Stimulated activated memory B cell treated with anti-CD40 and anti-IgM and Interleukin-4, amounts not matched to agents 10 μg/mL and 1 μg/mL and 100 μg/mL, for 72 hours (primary cell): Measurements from ENCODE around the gene UNC5C.

Experiments used
- ATAC-seq: fragments of 150-1000 bp; cut with Tn5 transposase; 2 replicates; pipeline ENCODE4 v1.10.0; 2021
- H3K27ac Mint-ChIP-seq: one replicate; pipeline ENCODE4 v1.8.0; 2022; ENCODE audit warnings: mild to moderate bottlenecking, mixed read lengths
- H3K27me3 Mint-ChIP-seq: one replicate; pipeline ENCODE4 v1.8.0; 2022; ENCODE audit warnings: mixed read lengths
- H3K36me3 Mint-ChIP-seq: one replicate; pipeline ENCODE4 v1.8.0; 2022; ENCODE audit warnings: mixed read lengths
- H3K4me1 Mint-ChIP-seq: one replicate; pipeline ENCODE4 v1.8.0; 2022; ENCODE audit warnings: mixed read lengths
- H3K4me3 Mint-ChIP-seq: one replicate; pipeline ENCODE4 v1.8.0; 2022; ENCODE audit warnings: mild to moderate bottlenecking, moderate library complexity, mixed read lengths
- H3K9me3 Mint-ChIP-seq: one replicate; pipeline ENCODE4 v1.8.0; 2022; ENCODE audit warnings: mixed read lengths

The UNC5C gene

DNA sequence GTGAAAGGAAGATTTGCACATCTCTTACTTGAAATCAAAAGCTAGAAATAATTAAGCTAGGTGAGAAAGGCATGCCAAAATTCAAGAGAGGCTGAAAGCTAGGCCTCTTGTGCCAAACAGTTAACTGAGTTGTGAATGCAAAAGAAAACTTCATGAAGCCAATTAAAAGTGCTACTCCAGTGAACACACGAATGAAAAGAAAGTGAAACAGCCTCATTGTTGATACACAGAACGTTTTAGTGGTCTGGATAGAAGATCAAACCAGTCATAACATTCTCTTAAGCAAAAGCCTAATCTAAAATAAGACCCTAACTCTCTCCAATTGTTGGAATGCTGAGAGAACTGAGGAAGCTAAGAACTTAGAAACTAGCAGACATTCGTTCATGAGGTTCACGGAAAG lies 122.3 kb downstream of the UNC5C start:
- Mint-ChIP-seq H3K4me1 (no peaks in the 10 kb centered on the region), H3K36me3 (no peaks in the 10 kb centered on the region), H3K27ac (no peak overlapping the region), H3K27me3 (no peaks in the 10 kb centered on the region), H3K9me3 (peaks cover 3% of the 10 kb centered on the region), H3K4me3 (no peak overlapping the region)
- ATAC-seq, result no peak

DNA sequence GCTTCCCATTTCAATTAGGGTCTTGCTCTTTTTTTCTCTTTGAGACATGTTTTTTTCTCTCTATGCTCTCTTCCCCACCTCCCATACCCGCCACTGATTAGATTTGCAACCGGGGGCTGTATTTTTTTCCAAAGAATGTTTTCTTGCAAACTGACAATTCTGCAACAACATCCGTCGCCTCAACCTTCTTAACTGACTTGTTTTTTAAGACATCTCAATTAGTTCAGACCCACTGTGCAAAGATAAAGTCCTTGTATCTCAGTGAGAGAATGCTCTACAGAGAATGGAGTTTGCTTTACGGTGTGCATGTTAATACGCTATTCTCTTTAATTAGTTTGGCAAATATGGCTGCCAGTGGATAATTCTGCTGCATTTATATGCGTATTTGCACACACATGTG lies 126.3 kb downstream of the UNC5C start:
- Mint-ChIP-seq H3K4me3 (no peak overlapping the region), H3K27me3 (no peaks in the 10 kb centered on the region), H3K4me1 (no peaks in the 10 kb centered on the region), H3K36me3 (no peaks in the 10 kb centered on the region), H3K27ac (no peak overlapping the region), H3K9me3 (peaks cover 3% of the 10 kb centered on the region)
- ATAC-seq, result no peak

- Mint-ChIP-seq H3K27ac (no peak overlapping the region), H3K4me3 (no peak overlapping the region), H3K27me3 (no peaks in the 10 kb centered on the region), H3K4me1 (no peaks in the 10 kb centered on the region), H3K9me3 (peaks cover 3% of the 10 kb centered on the region), H3K36me3 (no peaks in the 10 kb centered on the region)
- no peak for ATAC-seq
Observed at GRCh38 chr4:95421869-95422268, 126.9 kb downstream of the UNC5C start.

- Mint-ChIP-seq H3K9me3 (no peaks in the 10 kb centered on the region), H3K27me3 (no peaks in the 10 kb centered on the region), H3K27ac (no peak overlapping the region), H3K4me1 (no peaks in the 10 kb centered on the region), H3K4me3 (no peak overlapping the region), H3K36me3 (no peaks in the 10 kb centered on the region)
- no peak for ATAC-seq
Observed at GRCh38 chr4:95417531-95417930, 131.2 kb downstream of the UNC5C start.

DNA sequence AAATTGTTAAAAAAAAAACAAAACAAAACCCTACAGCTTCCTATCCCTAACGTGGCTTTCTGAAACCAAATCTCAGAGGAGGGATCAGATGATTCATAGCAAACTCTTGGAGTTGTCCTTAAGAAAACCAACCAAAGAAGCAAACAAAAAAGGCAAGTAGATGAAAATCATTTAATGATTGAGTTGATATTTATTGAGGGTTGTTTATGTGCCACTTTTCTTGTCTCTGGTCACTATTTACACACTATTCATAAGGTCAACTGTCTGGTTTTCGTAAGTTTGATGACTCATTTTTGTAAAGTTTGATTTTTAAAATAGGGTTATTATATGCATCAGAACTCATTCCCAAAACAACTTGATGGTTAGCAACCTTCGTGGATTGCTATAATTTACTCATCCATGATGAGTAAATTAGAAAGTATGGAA lies 133.4 kb downstream of the UNC5C start:
- H3K27ac Mint-ChIP-seq, result no peak overlapping the region
- no peak overlapping the region for H3K4me3 Mint-ChIP-seq
- no peaks in the 10 kb centered on the region for H3K4me1 Mint-ChIP-seq
- ATAC-seq, result no peak
- H3K9me3 Mint-ChIP-seq, result no peaks in the 10 kb centered on the region
- no peaks in the 10 kb centered on the region for H3K36me3 Mint-ChIP-seq
- H3K27me3 Mint-ChIP-seq, result no peaks in the 10 kb centered on the region

DNA sequence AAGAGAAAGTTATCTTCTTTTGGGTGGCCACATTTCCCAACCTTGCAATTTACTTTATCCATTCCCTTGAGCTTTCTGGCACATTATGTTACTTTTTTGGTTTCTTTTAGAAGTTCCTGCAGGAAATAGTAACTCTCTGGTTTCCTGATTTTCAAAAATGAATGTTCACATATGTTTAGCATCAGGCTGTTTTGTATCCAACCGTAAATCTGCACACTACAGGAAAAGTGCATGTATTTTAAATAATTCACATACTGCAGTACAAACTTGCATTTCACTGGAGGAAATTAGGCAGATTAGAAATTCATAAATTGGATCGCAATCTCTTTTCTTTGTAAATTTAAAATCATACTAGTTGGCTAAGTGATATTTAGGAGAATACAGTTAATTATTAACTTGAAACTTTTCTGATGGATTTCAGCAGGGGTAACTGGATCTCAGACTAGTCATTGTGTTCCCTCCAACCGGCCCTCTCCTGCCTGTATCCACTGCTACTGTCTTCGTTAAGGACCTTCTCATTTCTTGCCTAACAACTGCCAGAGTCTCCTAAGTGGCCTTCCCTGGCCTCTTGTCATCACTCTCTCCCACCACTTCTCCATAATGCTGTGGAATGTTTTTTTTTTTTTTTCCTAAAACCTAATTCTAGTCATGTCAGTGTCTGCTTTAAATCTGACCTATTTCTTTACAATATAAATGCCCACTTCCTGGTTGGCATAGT lies 137.2 kb downstream of the UNC5C start:
- no peaks in the 10 kb centered on the region for H3K9me3 Mint-ChIP-seq
- no peak overlapping the region for H3K27ac Mint-ChIP-seq
- no peak overlapping the region for H3K4me3 Mint-ChIP-seq
- H3K4me1 Mint-ChIP-seq, result no peaks in the 10 kb centered on the region
- no peaks in the 10 kb centered on the region for H3K36me3 Mint-ChIP-seq
- no peaks in the 10 kb centered on the region for H3K27me3 Mint-ChIP-seq
- ATAC-seq, result no peak

GRCh38 chr4:95410387-95410977 lies 138.3 kb downstream of the UNC5C start:
- Mint-ChIP-seq H3K36me3 (no peaks in the 10 kb centered on the region), H3K27ac (no peak overlapping the region), H3K27me3 (no peaks in the 10 kb centered on the region), H3K9me3 (no peaks in the 10 kb centered on the region), H3K4me1 (no peaks in the 10 kb centered on the region), H3K4me3 (no peak overlapping the region)
- no peak for ATAC-seq

- Mint-ChIP-seq H3K27me3 (no peaks in the 10 kb centered on the region), H3K4me1 (no peaks in the 10 kb centered on the region), H3K36me3 (no peaks in the 10 kb centered on the region), H3K4me3 (no peak overlapping the region), H3K27ac (no peak overlapping the region), H3K9me3 (no peaks in the 10 kb centered on the region)
- no peak for ATAC-seq
Observed at GRCh38 chr4:95409750-95410149, 139.0 kb downstream of the UNC5C start.

GRCh38 chr4:95409127-95409526 lies 139.6 kb downstream of the UNC5C start:
- ATAC-seq, result no peak
- H3K4me3 Mint-ChIP-seq, result no peak overlapping the region
- H3K4me1 Mint-ChIP-seq, result no peaks in the 10 kb centered on the region
- no peaks in the 10 kb centered on the region for H3K9me3 Mint-ChIP-seq
- H3K36me3 Mint-ChIP-seq, result no peaks in the 10 kb centered on the region
- H3K27ac Mint-ChIP-seq, result no peak overlapping the region
- no peaks in the 10 kb centered on the region for H3K27me3 Mint-ChIP-seq

- Mint-ChIP-seq H3K27ac (no peak overlapping the region), H3K4me3 (no peak overlapping the region), H3K4me1 (no peaks in the 10 kb centered on the region), H3K27me3 (no peaks in the 10 kb centered on the region), H3K9me3 (no peaks in the 10 kb centered on the region), H3K36me3 (no peaks in the 10 kb centered on the region)
- no peak for ATAC-seq
Observed at GRCh38 chr4:95402299-95402698, 146.5 kb downstream of the UNC5C start.

GRCh38 chr4:95398217-95398616 lies 150.6 kb downstream of the UNC5C start:
- Mint-ChIP-seq H3K36me3 (no peaks in the 10 kb centered on the region), H3K27me3 (no peaks in the 10 kb centered on the region), H3K4me3 (no peak overlapping the region), H3K27ac (no peak overlapping the region), H3K9me3 (no peaks in the 10 kb centered on the region), H3K4me1 (no peaks in the 10 kb centered on the region)
- ATAC-seq, result no peak

DNA sequence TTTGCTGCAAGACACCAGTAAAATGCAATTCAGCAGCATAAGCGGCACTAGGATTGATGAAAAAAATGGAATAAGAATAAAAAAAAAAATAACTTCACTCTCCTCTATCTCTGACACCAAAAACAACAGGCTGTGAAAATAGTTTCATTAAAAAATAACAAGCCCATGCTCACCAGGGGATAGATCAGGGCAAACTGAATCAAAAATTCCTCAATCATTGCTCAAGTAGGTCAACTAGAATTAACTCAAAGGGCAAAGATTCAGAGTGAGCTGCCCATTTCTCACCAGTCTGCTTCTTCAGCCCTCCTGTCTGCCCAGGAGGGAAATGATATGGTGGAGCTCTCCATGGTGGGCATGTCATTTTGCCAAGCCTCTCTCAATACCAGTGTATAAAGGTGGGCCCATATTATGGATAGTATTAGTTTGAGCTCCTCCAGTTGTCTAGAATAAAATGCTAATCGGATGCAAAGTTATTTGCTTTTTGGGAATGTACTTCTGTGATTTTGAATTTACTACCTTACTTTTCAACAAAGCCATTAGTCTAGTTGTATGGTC lies 153.9 kb downstream of the UNC5C start:
- no peaks in the 10 kb centered on the region for H3K4me1 Mint-ChIP-seq
- no peak overlapping the region for H3K27ac Mint-ChIP-seq
- H3K36me3 Mint-ChIP-seq, result no peaks in the 10 kb centered on the region
- no peak for ATAC-seq
- H3K4me3 Mint-ChIP-seq, result no peak overlapping the region
- H3K9me3 Mint-ChIP-seq, result no peaks in the 10 kb centered on the region
- H3K27me3 Mint-ChIP-seq, result no peaks in the 10 kb centered on the region

DNA sequence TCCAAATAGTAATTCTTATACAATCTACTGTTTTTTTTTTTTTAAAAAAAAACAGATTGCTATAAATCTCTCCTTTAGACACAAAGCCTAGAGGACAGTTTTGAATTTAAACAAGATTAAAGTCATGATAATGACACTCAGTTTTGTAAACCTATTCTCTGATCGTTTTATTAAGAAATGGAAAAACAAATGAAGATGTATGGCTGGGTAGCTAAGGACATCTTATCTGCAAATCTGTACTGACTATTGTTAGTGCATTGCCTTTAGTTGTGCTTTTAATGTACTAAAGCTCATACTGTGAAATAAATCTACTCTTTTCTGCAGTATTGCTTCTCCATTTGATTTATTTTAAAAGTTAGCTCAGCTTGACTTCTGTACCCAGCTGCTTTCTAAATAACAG lies 155.0 kb downstream of the UNC5C start:
- H3K9me3 Mint-ChIP-seq, result no peaks in the 10 kb centered on the region
- H3K27ac Mint-ChIP-seq, result no peak overlapping the region
- no peaks in the 10 kb centered on the region for H3K27me3 Mint-ChIP-seq
- H3K4me1 Mint-ChIP-seq, result no peaks in the 10 kb centered on the region
- H3K4me3 Mint-ChIP-seq, result no peak overlapping the region
- no peaks in the 10 kb centered on the region for H3K36me3 Mint-ChIP-seq
- ATAC-seq, result no peak

- Mint-ChIP-seq H3K27ac (no peak overlapping the region), H3K27me3 (no peaks in the 10 kb centered on the region), H3K9me3 (no peaks in the 10 kb centered on the region), H3K4me3 (no peak overlapping the region), H3K36me3 (no peaks in the 10 kb centered on the region), H3K4me1 (no peaks in the 10 kb centered on the region)
- ATAC-seq, result no peak
Observed at GRCh38 chr4:95388911-95389310, 159.9 kb downstream of the UNC5C start.

DNA sequence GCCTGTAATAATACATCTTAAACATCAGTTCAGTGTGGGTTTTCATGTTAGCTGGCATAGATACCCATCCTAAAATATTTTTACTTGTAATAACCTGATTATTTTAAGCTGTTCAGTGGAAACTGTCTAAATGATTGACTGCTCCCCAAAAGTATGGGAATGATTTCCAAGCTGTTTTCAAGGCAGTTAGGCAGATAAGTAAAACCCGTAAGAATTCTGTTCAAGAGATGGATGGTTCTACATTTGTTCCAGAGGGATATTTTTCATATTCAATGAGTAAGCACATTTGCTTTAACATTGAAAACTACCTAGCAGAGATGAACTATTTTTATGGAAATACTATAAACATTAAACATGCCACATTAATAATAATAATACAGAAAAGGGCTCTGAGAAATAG lies 161.1 kb downstream of the UNC5C start:
- H3K27me3 Mint-ChIP-seq, result no peaks in the 10 kb centered on the region
- H3K4me3 Mint-ChIP-seq, result no peak overlapping the region
- no peaks in the 10 kb centered on the region for H3K4me1 Mint-ChIP-seq
- no peaks in the 10 kb centered on the region for H3K36me3 Mint-ChIP-seq
- no peak overlapping the region for H3K27ac Mint-ChIP-seq
- no peak for ATAC-seq
- H3K9me3 Mint-ChIP-seq, result no peaks in the 10 kb centered on the region

- no peaks in the 10 kb centered on the region for H3K4me1 Mint-ChIP-seq
- H3K9me3 Mint-ChIP-seq, result no peaks in the 10 kb centered on the region
- no peak for ATAC-seq
- no peak overlapping the region for H3K4me3 Mint-ChIP-seq
- no peak overlapping the region for H3K27ac Mint-ChIP-seq
- no peaks in the 10 kb centered on the region for H3K36me3 Mint-ChIP-seq
- H3K27me3 Mint-ChIP-seq, result no peaks in the 10 kb centered on the region
Observed at GRCh38 chr4:95386410-95386809, 162.4 kb downstream of the UNC5C start.
